HG03103 (cell line): ENCODE measurements around the gene OLIG1.

ENCODE experiments used
- ATAC-seq: cut with Tn5 transposase; IDR thresholded peaks from one replicate; pipeline ENCODE4 v1.9.1; 2021; ENCODE audit warnings: low read depth; ENCODE audit not compliant: unreplicated experiment

Gene OLIG1

DNA sequence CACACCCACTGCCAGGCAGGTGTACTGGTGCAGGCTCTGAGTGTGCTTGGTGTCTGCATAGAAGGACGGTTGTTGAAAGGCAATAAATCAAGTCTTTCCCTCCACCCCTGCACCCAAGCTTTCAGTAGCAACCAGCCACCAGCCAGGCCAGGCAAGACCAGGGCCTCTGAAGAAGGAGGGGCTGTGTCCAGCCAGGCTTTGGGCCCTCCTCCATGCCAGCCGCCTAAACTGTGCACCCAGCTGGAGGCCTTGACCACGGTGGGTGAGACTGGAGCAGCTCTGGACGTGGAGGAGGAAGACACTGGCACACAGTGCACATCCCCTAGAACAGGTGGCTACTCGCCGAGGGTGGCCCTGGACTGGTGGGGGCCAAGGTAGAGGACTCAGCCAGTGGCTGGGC lies 39.3 kb upstream of the OLIG1 start:
- ATAC-seq = no peak

DNA sequence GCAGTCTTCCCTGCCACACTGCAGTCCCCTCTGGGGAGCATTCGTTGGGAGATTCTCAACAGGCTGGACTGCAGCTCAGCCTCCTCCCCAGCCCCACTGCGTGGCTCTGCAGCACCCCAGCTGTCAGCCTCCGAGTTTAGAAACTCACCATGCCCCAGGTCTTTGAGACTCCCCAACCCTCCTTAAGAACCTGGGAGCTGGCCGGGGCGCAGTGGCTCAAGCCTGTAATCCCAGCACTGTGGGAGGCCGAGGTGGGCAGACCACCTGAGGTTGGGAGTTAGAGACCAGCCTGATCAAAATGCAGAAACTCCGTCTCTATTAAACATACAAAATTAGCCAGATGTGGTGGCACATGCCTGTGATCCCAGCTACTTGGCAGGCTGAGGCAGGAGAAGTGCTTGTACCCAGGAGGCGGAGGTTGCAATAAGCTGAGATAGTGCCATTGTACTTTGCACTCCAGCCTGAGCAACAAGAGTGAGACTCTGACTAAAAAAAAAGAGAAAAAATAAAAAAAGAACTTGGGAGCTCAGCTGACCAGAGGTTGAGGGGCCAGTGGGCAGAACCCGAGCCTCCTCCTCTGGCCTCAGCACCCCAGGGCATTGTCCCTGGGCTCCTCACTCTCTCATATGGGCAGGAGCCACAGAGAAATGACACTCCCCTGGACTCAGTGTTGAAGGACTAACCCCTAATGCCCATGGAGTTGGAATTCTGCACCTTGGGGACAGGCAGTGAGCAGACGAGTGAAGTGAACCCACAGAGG lies 38.6 kb upstream of the OLIG1 start:
- ATAC-seq = no peak

DNA sequence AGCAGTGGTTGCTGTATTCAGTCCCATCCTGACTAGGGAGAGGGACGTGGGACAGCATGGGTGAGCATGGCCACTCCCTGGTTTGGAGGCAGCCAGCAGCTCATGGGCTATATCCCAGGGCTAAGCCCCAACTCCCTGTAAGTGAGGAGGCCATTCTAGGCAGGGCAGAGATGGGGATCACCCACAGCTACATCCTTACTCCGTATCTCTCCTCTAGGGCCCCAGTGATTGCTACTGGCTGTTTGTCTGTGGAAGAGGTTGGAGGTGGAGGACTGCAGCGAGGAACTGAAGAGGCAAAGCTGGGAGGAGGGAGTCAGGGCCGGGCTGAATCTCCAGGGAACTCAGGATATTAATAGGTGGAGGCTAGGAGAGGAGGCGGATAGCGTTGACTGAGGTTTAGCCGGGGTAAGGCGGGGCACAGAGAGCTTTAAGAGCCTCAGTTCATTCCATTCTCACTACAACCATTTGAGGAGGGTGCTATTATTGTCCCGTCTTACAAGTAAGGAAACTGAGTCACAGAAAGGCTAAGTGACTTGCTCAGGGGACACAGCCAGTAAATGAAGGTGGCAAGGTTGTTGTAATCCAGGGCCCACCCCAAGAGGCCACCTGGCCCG lies 37.4 kb upstream of the OLIG1 start:
- ATAC-seq = no peak

DNA sequence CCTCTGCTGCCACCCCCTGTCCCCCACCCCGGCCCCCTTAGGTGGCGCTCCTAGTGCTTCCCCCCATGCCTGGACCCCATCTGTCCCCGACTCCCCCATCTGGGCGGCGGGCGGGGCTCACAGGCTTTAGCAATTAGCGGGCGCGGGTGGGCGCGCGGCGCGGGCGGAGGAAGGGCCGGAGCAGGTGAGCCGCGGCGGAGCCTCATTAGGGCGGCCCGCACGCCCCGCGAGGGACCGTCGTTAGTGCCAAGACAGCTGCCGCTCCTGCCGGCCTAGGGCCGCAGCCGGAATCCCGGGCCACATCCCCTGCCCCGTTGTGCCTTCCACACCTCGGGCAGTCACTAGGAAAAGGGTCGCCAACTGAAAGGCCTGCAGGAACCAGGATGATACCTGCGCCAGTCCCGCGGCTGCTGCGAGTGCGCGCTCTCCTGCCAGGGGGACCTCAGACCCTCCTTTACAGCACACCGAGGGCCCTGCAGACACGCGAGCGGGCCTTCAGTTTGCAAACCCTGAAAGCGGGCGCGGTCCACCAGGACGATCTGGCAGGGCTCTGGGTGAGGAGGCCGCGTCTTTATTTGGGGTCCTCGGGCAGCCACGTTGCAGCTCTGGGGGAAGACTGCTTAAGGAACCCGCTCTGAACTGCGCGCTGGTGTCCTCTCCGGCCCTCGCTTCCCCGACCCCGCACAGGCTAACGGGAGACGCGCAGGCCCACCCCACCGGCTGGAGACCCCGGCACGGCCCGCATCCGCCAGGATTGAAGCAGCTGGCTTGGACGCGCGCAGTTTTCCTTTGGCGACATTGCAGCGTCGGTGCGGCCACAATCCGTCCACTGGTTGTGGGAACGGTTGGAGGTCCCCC lies 36.6 kb upstream of the OLIG1 start:
- no peak for ATAC-seq

DNA sequence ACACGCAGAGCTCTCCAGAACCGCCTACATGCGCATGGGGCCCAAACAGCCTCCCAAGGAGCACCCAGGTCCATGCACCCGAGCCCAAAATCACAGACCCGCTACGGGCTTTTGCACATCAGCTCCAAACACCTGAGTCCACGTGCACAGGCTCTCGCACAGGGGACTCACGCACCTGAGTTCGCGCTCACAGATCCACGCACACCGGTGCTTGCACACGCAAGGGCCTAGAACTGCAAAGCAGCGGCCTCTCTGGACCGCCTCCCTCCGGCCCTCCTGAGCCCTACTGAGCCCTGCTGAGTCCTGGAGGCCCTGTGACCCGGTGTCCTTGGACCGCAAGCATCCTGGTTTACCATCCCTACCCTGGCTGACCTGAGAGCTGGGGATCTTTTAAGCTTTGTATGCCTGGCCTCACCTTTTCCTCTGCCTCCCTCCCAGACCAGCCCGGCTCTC lies 36.0 kb upstream of the OLIG1 start:
- no peak for ATAC-seq

DNA sequence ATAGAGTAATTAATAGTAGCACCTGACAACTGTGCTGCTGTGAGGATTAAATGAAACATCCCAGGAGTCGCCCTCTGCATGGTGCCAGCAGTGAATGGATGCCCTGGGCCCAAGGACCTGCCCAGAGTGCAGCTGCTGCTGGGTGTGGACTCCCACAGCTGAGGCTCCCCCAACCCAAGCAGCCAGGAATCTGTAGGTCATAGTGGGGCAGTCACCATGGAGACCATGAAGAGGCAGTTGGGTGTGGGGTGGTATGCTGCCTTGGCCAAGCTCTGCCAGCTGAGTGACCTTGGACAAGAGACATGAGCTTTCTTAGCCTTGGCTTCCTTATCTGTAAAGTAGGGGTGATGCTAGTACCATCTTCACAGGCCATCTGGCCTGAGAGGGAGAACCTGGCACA lies 34.8 kb upstream of the OLIG1 start:
- ATAC-seq = no peak

DNA sequence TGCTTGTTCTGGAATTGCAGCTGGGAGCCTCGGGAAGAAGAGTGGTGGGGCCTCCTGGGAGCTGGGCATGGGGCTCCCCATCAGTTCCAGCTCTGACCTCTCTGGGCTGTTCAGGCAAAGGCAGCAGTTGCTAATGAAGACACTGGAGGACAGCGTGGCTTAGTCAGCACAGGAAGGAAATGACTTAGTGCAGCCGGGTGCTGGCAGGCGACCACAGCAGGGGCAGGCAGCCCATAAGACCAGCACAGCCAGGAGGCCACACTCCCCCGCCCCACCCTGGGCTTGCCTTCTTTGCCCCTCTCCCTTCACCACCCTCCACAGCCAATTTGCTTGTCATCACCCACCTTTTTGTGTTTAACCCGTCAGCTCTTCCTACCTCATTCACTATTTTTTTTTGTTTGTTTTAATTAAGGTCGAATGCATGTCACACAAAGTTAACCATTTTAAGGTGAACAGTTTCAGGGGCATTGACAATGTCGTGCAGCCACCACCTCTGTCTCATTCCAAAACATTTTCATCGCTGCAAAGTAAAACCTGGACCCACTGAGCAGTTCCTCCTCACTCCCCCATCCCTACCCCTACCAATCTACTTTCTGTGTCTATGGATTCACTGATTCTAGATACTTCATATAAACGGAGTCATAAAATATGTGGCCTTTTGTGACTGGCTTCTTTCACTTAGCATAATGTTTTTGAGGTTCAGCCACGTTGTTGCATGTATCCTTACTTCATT lies 33.3 kb upstream of the OLIG1 start:
- ATAC-seq = no peak

DNA sequence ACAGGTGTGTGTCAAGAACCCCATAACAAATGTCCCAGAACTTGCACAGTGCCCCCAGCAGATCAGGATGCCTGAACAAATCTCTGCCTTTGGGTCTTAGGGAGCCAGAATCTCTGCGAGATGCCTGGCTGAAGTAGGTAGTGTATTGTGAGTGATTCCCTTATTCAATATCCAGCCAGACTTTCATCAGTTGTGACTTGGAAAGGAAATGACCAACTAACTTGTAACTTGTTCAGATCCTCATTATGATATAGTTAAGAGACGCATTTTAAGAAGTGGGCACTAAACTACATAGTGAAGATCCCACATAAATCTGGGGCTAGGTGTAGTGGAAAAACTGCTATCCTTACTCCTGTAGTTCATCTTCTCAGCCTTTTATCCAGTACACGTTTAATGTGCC lies 32.4 kb upstream of the OLIG1 start:
- no peak for ATAC-seq

DNA sequence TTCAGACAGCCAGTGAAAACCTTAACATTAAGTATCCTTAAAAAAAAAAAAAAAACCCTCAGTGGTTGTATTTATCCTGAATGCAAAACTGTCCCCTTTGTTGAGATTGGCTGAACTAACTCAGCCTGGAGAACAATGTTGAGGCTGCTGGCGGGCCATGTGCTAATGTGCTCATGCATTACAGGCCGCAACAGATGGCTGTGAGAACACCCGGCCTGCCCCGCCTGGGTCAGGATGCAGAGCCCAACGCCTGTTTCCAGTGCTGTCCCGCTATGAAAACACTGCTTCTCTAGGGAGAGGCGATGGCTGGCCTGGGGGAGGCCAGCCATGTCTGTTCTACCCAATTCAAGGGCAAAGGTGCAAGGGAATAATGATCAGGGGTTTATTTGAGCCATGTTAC lies 30.4 kb upstream of the OLIG1 start:
- no peak for ATAC-seq

DNA sequence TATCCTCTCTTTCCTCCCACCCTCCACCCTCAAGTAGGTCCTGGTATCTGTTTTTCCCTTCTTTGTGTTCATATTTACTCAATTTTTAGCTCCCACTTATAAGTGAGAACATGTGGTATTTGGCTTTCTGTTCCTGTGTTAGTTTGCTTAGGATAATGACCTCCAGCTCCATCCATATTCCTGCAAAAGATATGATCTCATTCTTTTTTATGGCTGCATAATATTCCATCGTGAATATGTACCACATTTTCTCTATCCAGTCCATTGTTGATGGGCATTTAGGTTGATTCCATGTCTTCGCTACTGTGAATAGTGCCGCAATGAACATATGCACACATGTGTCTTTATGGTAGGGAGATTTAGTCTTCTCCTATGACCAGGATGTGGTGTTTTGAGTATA lies 29.7 kb upstream of the OLIG1 start:
- no peak for ATAC-seq

DNA sequence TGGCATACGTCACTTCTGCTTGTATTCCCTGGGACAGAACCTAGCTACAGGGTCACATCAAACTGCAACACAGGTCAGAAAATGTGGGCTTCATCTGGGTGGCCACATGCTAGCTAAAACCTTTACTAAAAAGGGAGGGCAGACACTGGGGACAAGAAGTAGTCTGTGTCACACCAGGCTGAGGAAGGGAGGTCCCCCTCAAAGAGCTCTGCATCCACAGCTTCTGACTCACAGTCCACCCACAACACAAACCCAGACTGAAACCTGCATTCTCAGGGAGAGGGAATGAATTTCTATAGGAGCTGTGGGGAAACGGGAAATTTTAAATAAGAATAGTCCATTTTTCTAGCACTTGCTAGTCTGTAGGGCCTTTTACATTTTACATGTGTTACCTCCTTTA lies 28.0 kb upstream of the OLIG1 start:
- ATAC-seq = no peak

DNA sequence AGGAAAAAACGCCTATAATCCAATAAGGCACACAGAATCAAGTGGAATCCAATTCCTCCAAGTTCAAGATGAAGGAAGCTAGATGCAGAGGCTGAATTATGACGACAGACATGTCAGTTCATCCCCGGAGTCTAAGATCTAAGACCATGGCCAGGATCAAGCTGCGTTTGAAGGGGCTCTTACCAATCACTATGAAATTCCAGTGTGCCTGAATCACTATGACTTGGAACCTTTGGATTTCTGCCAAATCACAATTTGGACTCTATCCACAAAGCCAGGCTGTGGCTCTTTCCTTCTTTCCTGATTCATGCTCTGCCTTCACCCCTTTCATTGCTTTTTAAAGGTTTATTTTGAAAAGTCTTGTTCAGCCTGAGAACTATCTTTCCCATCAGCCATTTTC lies 27.1 kb upstream of the OLIG1 start:
- ATAC-seq = no peak

DNA sequence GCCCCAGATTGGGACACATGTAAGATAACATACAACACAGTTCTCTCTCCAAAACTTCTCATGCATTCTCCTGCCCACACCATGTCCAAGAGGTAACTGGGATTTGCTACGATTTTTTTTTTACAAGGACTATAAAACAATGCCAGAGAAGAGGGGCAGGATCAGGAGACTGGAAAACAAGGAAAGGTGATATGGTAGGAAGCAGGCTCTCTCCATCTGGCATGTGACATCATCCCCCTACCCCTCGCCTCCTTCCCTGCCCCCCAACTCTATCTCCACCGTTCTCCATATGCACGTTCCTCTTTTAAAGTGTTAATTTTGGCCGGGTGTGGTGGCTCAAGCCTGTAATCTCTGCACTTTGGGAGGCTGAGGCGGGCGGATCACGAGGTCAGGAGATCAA lies 23.5 kb upstream of the OLIG1 start:
- no peak for ATAC-seq

DNA sequence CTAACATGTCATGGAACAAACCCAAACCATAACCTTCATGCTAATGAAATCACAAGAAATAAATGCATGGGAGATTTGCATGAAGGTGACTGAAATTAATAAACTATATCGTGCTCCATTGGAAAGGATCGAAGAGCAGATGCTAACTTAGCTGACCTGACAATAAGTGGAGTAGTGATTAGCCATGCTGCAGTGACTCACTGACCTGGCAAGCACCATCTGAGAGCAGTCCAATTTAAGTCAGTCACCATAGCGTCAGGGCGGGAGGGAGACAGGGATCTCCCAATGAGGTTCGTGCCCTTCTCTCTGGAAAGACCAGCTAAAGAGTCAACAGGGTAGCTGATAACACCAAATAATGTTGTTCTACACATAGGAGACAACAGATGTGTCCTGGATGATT lies 22.7 kb upstream of the OLIG1 start:
- ATAC-seq = no peak

DNA sequence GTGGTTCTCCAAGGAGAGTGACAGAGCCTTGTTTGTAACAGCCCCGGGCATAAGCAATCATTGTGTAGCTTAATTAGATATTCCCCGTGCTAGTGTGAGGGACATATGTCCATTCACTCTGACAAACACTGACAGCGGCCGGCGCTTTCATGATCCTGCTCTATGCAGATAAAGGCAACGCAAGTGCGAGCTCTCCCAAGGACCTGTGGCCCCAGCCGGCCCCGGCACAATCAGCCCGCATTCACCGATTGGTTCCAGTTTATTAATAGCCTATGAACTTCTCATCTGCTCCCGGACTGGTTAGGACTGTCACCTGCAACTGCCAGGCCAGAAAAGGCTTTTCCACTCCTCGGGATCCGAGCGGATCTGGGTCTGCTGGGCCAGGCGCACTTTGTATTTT lies 18.0 kb upstream of the OLIG1 start:
- no peak for ATAC-seq

DNA sequence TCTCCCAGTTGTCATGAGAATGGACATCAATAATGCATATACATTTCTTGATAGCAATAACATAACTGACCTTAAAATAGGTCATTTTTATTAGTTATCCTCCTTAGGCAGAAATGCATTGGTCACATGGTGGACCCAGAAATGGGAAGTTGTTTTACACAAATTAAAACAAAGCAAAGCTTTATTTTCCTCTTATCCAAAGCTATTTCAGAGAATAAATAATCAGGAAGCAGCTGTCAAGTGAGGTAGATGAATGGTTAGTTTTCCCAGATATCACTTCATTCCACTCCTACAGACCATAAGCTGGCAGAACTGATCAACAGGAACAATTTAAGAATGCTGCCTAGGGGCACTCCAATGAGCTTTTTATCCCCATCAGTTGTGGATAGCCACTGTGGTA lies 16.0 kb upstream of the OLIG1 start:
- ATAC-seq = no peak

DNA sequence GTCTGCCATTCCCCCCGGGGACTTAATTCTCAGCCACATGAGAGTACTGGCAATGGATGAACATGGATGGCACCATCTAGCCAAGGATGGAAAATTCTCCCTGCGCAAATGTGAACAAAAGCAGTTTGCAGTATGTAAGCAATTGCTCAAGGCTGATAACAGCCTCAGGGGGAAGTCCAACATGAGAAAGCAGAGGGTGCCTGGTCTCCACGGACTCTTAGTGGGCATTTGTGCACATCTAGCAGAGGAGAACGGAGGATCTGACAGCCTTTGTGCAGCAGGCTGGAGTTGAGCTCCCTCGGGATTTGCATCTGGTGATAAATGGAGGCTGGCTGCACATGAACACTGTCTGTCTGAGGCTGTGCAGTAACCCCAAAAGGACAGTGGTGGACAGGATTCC lies 13.9 kb upstream of the OLIG1 start:
- no peak for ATAC-seq

DNA sequence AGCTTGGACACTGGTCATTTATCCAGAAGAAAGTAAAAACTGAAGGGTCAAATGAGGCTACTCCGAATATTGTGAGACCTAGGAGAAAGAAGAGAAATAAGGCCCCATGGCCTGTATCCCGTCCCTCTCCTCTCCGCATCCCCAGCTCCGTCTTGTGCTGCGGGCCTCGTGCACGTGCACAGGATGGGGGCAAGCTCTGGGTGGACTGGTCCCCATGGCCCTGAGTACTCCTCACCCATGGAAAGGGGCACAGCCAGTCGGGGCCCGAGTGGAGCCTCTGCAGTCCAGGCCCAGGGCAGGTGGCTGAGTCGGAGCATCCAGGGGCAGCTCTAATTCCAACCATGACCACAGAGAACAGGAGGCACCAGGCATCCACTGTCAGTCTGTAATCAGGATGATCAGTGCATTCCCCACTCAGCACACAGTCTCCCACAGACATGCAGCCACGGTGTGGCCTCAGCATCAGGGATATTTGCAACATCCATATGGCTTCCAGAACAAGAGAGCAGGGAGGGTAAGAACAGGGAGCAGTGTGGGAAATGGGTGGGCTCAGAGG lies 12.5 kb upstream of the OLIG1 start:
- ATAC-seq = no peak

DNA sequence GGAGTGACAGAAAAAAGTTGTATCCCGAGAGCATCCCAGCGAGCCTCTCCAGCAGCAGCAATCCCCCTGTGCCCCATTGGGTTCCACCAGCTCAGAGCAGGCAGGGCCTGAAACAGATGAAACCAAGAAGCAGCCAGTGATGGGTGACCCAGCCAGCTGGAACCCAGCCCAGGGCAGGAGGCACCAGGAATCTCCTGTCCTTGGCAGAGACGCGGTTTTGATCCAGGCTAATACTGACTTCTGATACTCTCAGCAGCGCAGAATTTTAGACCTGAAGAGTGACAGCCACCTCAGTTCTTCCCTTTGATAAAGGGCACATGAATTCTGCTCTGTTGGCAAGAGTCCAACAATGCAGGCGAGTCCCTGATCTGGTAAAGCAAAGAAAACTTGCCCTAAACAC lies 11.4 kb upstream of the OLIG1 start:
- no peak for ATAC-seq

DNA sequence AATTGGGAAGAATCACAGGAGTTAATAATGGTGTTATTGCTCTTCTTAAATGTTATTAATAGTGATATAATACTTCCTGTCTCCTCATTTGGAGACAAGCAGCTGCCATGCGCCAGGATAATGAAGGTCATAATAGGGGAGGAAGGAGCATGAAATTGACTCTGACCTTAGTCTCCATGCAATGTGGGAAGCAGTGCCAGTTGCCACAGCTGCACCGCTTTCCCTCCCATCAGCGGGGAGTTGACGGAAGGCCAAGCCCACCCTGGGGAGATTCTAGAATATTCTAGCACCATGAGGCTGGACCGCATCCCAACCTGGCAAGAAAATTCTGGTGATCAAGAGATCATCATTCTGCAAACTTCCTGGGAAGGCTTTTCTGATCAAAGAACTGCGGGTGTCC lies 11.0 kb upstream of the OLIG1 start:
- no peak for ATAC-seq

DNA sequence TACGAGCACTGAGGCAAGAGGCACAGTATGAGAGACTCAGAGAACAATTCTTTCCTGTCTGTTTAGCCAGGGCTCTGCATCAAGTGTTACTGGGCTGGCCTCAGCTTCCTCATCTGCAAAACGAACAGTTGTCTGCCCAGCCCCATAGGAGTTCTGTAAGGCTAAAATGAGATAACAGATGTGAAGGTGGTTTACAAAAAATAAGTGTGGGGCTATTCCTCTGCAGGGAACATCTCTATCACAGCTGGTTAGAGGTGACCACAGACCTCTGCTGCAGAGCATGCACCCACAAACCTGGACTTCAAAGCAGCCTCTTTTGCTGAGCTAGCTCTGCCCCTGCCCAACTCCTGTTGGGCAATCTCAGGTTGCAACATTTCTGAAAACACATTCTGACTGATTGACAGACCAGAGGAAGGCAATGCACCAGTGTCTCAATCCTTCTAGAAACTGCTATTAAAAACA lies 10.5 kb upstream of the OLIG1 start:
- ATAC-seq = no peak
